ENCODE data around the gene ERF. TPM values are rescaled to one million over a fixed set of nuclear protein-coding genes. Genes with fewer than 3 reads are reported as not detected.
A peak's percentile ranks its signal among the peaks of the same experiment; 100 is the strongest.

The ERF gene
- total RNA-seq, 1 experiment from 2014 or later = 96.1 TPM

GRCh38 chr19:42271045-42271419 is 16.1 kb upstream of the ERF start (continued):
- TF ChIP-seq, protein P1, sequence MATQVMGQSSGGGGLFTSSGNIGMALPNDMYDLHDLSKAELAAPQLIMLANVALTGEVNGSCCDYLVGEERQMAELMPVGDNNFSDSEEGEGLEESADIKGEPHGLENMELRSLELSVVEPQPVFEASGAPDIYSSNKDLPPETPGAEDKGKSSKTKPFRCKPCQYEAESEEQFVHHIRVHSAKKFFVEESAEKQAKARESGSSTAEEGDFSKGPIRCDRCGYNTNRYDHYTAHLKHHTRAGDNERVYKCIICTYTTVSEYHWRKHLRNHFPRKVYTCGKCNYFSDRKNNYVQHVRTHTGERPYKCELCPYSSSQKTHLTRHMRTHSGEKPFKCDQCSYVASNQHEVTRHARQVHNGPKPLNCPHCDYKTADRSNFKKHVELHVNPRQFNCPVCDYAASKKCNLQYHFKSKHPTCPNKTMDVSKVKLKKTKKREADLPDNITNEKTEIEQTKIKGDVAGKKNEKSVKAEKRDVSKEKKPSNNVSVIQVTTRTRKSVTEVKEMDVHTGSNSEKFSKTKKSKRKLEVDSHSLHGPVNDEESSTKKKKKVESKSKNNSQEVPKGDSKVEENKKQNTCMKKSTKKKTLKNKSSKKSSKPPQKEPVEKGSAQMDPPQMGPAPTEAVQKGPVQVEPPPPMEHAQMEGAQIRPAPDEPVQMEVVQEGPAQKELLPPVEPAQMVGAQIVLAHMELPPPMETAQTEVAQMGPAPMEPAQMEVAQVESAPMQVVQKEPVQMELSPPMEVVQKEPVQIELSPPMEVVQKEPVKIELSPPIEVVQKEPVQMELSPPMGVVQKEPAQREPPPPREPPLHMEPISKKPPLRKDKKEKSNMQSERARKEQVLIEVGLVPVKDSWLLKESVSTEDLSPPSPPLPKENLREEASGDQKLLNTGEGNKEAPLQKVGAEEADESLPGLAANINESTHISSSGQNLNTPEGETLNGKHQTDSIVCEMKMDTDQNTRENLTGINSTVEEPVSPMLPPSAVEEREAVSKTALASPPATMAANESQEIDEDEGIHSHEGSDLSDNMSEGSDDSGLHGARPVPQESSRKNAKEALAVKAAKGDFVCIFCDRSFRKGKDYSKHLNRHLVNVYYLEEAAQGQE (IDR thresholded peaks at IDR 0.05; ENCODE audit: low read depth) = no peak
- TF ChIP-seq POLR2AphosphoS5 (IDR thresholded peaks at IDR 0.05; ENCODE audit: low read depth, low read length) = no peak
- no peak for TF ChIP-seq ELF1 (IDR thresholded peaks at IDR 0.05; ENCODE audit: borderline replicate concordance, low read depth)
- TF ChIP-seq CEBPB (IDR thresholded peaks at IDR 0.05; ENCODE audit: low read depth) = no peak

DNA sequence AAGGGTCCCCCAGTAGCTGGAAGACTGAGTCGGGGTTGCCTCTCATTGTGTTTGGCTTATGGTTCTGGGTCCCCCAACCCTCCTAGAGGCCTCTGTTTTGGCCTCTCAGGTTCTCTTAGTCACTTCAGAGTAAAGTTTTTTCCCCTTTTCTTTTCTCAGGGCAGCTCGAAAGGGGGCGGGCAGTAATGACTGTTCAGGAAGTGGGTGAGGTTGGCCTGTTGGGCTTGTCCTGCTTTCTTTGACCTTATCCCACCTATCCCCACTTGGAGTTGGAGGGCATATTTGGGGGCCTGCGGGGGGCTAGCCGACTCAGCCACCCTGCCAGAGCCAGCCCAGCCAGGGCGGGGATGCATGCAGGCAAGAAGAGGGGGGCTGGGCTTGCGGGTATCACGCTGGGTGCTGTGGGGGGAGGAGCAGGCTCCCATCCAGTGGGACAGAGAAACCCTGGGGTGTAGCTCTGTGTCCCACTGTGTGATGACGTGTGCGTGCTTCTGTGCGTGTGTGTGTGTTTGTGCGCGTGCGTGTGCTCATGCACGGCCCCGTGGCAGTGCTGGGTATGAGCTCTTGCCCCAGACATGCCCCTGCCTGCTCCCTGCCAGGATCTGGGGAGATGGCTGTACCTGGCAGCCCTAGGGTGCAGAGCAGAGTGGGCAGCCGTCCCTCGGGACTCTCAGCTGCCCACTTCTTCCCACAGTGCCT is 15.6 kb upstream of the ERF start:
- POLR2A ChIA-PET = interaction anchor here (0.9 to 1.6 kb wide), 3 partner anchors 9 to 22 kb away, joined by 3 to 4 read pairs (median 3); no protein-coding TSS in a partner anchor
- BruUV-seq (replicated peaks) = TSS peak; percentile 32
- intact Hi-C loops (cut with micrococcal nuclease) = no loop called here
- no peaks in the 10 kb centered on the region for H4K20me1 ChIP-seq (ENCODE audit: insufficient read depth)
- H3K9ac ChIP-seq (ENCODE audit: low read length) = peak overlapping the region; percentile 73
- ATAC-seq = no peak
- H3K4me2 ChIP-seq (ENCODE audit: low read length) = peak overlapping the region; percentile 93
- peak overlapping the region; percentile 74 to 80 for H3K4me3 ChIP-seq (replicated peaks in 1 of 2; ENCODE audit: low read depth in 1 of 2, low read length in 2 of 2)
- no peaks in the 10 kb centered on the region for H3K27me3 ChIP-seq (ENCODE audit: insufficient read depth, low read length)
- peaks cover 16% of the 10 kb centered on the region for H3K79me2 ChIP-seq (ENCODE audit: insufficient read depth, low read length)
- H2AFZ ChIP-seq (ENCODE audit: low read depth, low read length, poor library complexity, severe bottlenecking) = no peak overlapping the region
- no peaks in the 10 kb centered on the region for H3K9me2 ChIP-seq (ENCODE audit: insufficient read depth)
- peaks cover 23 to 32% of the 10 kb centered on the region in 2 experiments for H3K4me1 ChIP-seq (ENCODE audit: control insufficient read depth in 1 of 2, insufficient read depth in 2 of 2, low read length in 2 of 2)
- RAD21 ChIA-PET (ENCODE audit: low non-redundant PET in 1 of 2, low total read pairs in 2 of 2, uncharacterized antibody in 2 of 2, unreplicated experiment in 2 of 2) = interaction anchor here in 1 of 2 experiments (0.8 kb wide), 1 partner anchor 24 kb away, joined by 3 read pairs; no protein-coding TSS in a partner anchor
- H3K36me3 ChIP-seq (ENCODE audit: control insufficient read depth in 1 of 2, insufficient read depth in 2 of 2, low read length in 2 of 2) = peaks cover 3 to 5% of the 10 kb centered on the region in 2 experiments; a peak in 2 of 4 replicates
- CTCF ChIA-PET = interaction anchor here (0.6 to 2.1 kb wide), 3 partner anchors 9 to 52 kb away, joined by 3 to 22 read pairs (median 4); no protein-coding TSS in a partner anchor
- peak overlapping the region; percentile 90 for H3K27ac ChIP-seq (ENCODE audit: low read depth, low read length)
- DNase-seq (ENCODE audit: low read depth, low spot score) = no peak
- H3K9me3 ChIP-seq (ENCODE audit: control insufficient read depth in 1 of 2, insufficient read depth in 1 of 2, low read depth in 1 of 2, low read length in 2 of 2) = no peaks in the 10 kb centered on the region
- no peak for TF ChIP-seq EGR1 (IDR thresholded peaks at IDR 0.05; ENCODE audit: low read depth)
- TF ChIP-seq, protein P2, sequence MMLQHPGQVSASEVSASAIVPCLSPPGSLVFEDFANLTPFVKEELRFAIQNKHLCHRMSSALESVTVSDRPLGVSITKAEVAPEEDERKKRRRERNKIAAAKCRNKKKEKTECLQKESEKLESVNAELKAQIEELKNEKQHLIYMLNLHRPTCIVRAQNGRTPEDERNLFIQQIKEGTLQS (IDR thresholded peaks at IDR 0.05) = no peak
- TF ChIP-seq, protein P1 (IDR thresholded peaks at IDR 0.05; ENCODE audit: low read depth) = no peak
- no peak for TF ChIP-seq FOSL1 (IDR thresholded peaks at IDR 0.05; ENCODE audit: low read depth)
- TF ChIP-seq SP1 (IDR thresholded peaks at IDR 0.05; ENCODE audit: low read depth) = no peak
- no peak for TF ChIP-seq CEBPB (IDR thresholded peaks at IDR 0.05; ENCODE audit: low read depth)
- TF ChIP-seq CTCF (IDR thresholded peaks at IDR 0.05 in 2 of 3, conservative IDR thresholded peaks at IDR 0.05 in 1 of 3; ENCODE audit: borderline replicate concordance in 1 of 3, insufficient read depth in 1 of 3, low read depth in 2 of 3, low read length in 2 of 3) = no peak
- no peak for TF ChIP-seq EZH2 (IDR thresholded peaks at IDR 0.05)
- TF ChIP-seq ELF1 (IDR thresholded peaks at IDR 0.05; ENCODE audit: borderline replicate concordance, low read depth) = no peak
- TF ChIP-seq SRF (IDR thresholded peaks at IDR 0.05; ENCODE audit: low read depth) = no peak
- no peak for TF ChIP-seq EZH2phosphoT487 (IDR thresholded peaks at IDR 0.05; ENCODE audit: borderline replicate concordance)
- TF ChIP-seq YY1 (IDR thresholded peaks at IDR 0.05; ENCODE audit: extremely low read depth, insufficient replicate concordance, low read depth, low read length) = no peak
- TF ChIP-seq JUND (IDR thresholded peaks at IDR 0.05) = no peak
